GM23248 (cell line): ENCODE results near the gene ZC3H12C. TPM values are rescaled to one million over a fixed set of nuclear protein-coding genes. Genes with fewer than 3 reads are reported as not detected.
A peak's percentile ranks its signal among the peaks of the same experiment; 100 is the strongest.

Source experiments
- DNase-seq: peaks from one replicate; pipeline ENCODE4 v3.0.0-alpha.2; 2015
- H2AFZ ChIP-seq: fragments of 200-600 bp; sonication (generic); 2 replicates; pipeline ENCODE4 v1.6.1; 2016; ENCODE audit warnings: antibody characterized with exemption
- H3F3A ChIP-seq: fragments of 200-600 bp; sonication (generic); 2 replicates; pipeline ENCODE4 v1.6.1; 2016; ENCODE audit warnings: mild to moderate bottlenecking, antibody characterized with exemption, mixed run types; ENCODE audit not compliant: insufficient read depth
- H3K27ac ChIP-seq: fragments of 200-600 bp; sonication (generic); 2 replicates; pipeline ENCODE4 v1.5.1; 2016; ENCODE audit warnings: mild to moderate bottlenecking
- H3K27me3 ChIP-seq: fragments of 200-600 bp; sonication (generic); replicated peaks from 2 replicates; pipeline ENCODE4 v1.6.1; 2016; ENCODE audit warnings: mild to moderate bottlenecking; ENCODE audit not compliant: insufficient read depth
- H3K36me3 ChIP-seq: fragments of 200-600 bp; sonication (generic); 2 replicates; pipeline ENCODE4 v1.6.1; 2016; ENCODE audit warnings: low read depth, mild to moderate bottlenecking
- H3K4me1 ChIP-seq: fragments of 200-600 bp; sonication (generic); 2 replicates; pipeline ENCODE4 v1.6.1; 2016; ENCODE audit warnings: mild to moderate bottlenecking; ENCODE audit not compliant: insufficient read depth
- H3K4me2 ChIP-seq: fragments of 200-600 bp; sonication (generic); one replicate; pipeline ENCODE4 v1.6.1; 2016; ENCODE audit warnings: mild to moderate bottlenecking; ENCODE audit not compliant: unreplicated experiment
- H3K4me3 ChIP-seq: fragments of 200-600 bp; sonication (generic); 2 replicates; pipeline ENCODE4 v1.5.1; 2016; ENCODE audit warnings: mild to moderate bottlenecking
- H3K79me2 ChIP-seq: fragments of 200-600 bp; sonication (generic); 2 replicates; pipeline ENCODE4 v1.6.1; 2016; ENCODE audit warnings: mild to moderate bottlenecking; ENCODE audit not compliant: insufficient read depth
- H3K9ac ChIP-seq: fragments of 200-600 bp; sonication (generic); 2 replicates; pipeline ENCODE4 v1.6.1; 2016; ENCODE audit warnings: mild to moderate bottlenecking
- H3K9me2 ChIP-seq: fragments of 200-600 bp; sonication (generic); 2 replicates; pipeline ENCODE4 v1.6.1; 2016; ENCODE audit warnings: mixed run types, mild to moderate bottlenecking, moderate library complexity; ENCODE audit not compliant: insufficient read depth
- H3K9me3 ChIP-seq: fragments of 200-600 bp; sonication (generic); one replicate; pipeline ENCODE4 v1.6.1; 2017; ENCODE audit warnings: low read depth
- H4K20me1 ChIP-seq: fragments of 200-600 bp; sonication (generic); 2 replicates; pipeline ENCODE4 v1.6.0; 2016; ENCODE audit not compliant: insufficient read depth
- EZH2 ChIP-seq: fragments of 200-600 bp; sonication (generic); IDR thresholded peaks from 2 replicates; pipeline ENCODE4 v1.6.1; 2018; ENCODE audit warnings: antibody characterized with exemption, mild to moderate bottlenecking; ENCODE audit not compliant: insufficient read depth, poor library complexity, severe bottlenecking
- EZH2phosphoT487 ChIP-seq: fragments of 200-600 bp; sonication (generic); IDR thresholded peaks from 2 replicates; pipeline ENCODE4 v1.6.1; 2018; ENCODE audit warnings: antibody characterized with exemption, moderate library complexity, mild to moderate bottlenecking, low read depth; ENCODE audit not compliant: insufficient read depth
- WGBS, 2 experiments: methylation state at CpG; one replicate each; pipeline ENCODE4 v1.1.6; 2015 to 2017; ENCODE audit warnings: low lambda C conversion rate in 2 of 2, low coverage in 1 of 2; ENCODE audit errors: missing lambda C conversion rate in 2 of 2; 5-methylcytosine and 5-hydroxymethylcytosine counted together
- in situ Hi-C: fragments of 300-500 bp; cut with MboI; formaldehyde crosslinking; loops from 2 replicates; pipeline ENCODE4 v1.15.0; 2020
- polyA plus RNA-seq: library from polyadenylated mRNA; unstranded; fragments of >200 nt; fragmentation: Nextera tagmentation; extraction: Ambion mirVana; gene quantifications from 2 replicates; pipeline ENCODE4 v1.2.1, GENCODE V29; 2016
- total RNA-seq: library from RNA; depleted of rRNA; stranded (reverse); fragments of >200 nt; shearing (Covaris generic); gene quantifications from 2 replicates; pipeline ENCODE4 v1.2.3, GENCODE V29; 2014

Gene ZC3H12C
- total and polyA plus RNA-seq, 2 experiments from 2014 or later, result 1.4 to 5.3 TPM

DNA sequence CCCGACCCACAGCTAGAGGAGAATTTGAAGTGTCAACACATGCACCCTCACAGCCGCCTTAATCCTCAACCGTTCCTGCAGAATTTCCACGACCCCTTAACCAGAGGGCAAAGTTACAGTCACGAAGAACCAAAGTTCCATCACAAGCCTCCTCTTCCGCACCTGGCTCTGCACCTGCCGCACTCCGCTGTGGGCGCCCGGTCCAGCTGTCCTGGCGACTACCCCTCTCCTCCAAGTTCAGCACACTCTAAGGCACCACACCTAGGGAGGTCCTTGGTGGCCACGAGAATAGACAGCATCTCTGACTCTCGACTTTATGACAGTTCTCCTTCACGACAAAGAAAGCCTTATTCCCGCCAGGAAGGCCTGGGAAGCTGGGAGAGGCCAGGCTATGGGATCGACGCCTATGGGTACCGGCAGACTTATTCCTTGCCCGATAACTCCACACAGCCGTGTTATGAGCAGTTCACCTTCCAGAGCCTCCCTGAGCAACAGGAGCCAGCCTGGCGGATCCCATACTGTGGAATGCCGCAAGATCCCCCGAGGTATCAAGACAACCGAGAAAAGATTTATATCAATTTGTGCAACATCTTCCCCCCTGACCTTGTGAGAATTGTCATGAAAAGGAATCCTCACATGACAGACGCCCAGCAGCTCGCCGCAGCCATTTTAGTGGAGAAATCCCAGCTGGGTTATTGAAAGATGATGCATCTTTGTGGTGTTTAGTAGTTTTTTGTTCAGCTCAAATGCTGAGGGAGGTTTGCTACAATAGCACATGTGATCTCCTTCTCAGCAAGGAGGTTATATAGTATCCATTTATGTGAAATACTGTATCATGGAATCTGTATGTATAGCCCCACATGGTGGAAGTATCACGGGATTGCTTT lies 72.1 kb downstream of the ZC3H12C start:
- in situ Hi-C loops, result no loop called here
- no peaks in the 10 kb centered on the region for H3K9me2 ChIP-seq
- TF ChIP-seq EZH2phosphoT487 (no peak), EZH2 (no peak)

GRCh38 chr11:110168033-110168803 lies 75.0 kb downstream of the ZC3H12C start:
- H3K36me3 ChIP-seq, result 0 out of 2 replicates have a peak, but pooled peaks cover 5% of the 10 kb centered on the region
- no peak overlapping the region for H3K9ac ChIP-seq
- H3F3A ChIP-seq, result no peaks in the 10 kb centered on the region
- DNase-seq, result no peak
- no peaks in the 10 kb centered on the region for H3K9me3 ChIP-seq
- H3K27me3 ChIP-seq, result no peaks in the 10 kb centered on the region
- no peaks in the 10 kb centered on the region for H3K4me1 ChIP-seq
- no peak overlapping the region for H3K4me3 ChIP-seq
- H2AFZ ChIP-seq, result no peak overlapping the region
- H4K20me1 ChIP-seq, result no peaks in the 10 kb centered on the region
- TF ChIP-seq EZH2phosphoT487, result no peak
- no peak for TF ChIP-seq EZH2
- H3K79me2 ChIP-seq, result no peaks in the 10 kb centered on the region
- no peaks in the 10 kb centered on the region for H3K9me2 ChIP-seq
- WGBS, 2 experiments, result 87 to 93% methylated on average over 5 of the region's 5 CpGs
- H3K4me2 ChIP-seq, result no peak overlapping the region
- no peak overlapping the region for H3K27ac ChIP-seq
- in situ Hi-C loops, result no loop called here

More for the DNA sequence above, 72.1 kb downstream of the ZC3H12C start:
- Histone ChIP-seq H4K20me1 (no peaks in the 10 kb centered on the region), H3K4me3 (no peak overlapping the region), H2AFZ (no peak overlapping the region), H3K36me3 (peaks cover 12% of the 10 kb centered on the region; the same call in 1 of the 2 replicates), H3F3A (no peaks in the 10 kb centered on the region), H3K27me3 (no peaks in the 10 kb centered on the region), H3K9ac (no peak overlapping the region), H3K79me2 (no peaks in the 10 kb centered on the region), H3K9me3 (no peaks in the 10 kb centered on the region), H3K27ac (no peak overlapping the region), H3K4me2 (no peak overlapping the region), H3K4me1 (peaks cover 6% of the 10 kb centered on the region)
- WGBS, 2 experiments, result 97 to 98% methylated on average over 28 of the region's 28 CpGs
- no peak for DNase-seq

GRCh38 chr11:110169738-110170137 lies 76.5 kb downstream of the ZC3H12C start:
- Histone ChIP-seq H3K4me1 (peaks cover 6% of the 10 kb centered on the region; the same call in 1 of the 2 replicates), H3K9ac (no peak overlapping the region), H3F3A (peaks cover 11% of the 10 kb centered on the region), H3K27ac (no peak overlapping the region), H3K4me3 (no peak overlapping the region), H2AFZ (no peak overlapping the region), H3K9me2 (no peaks in the 10 kb centered on the region), H3K79me2 (no peaks in the 10 kb centered on the region), H3K27me3 (no peaks in the 10 kb centered on the region), H4K20me1 (no peaks in the 10 kb centered on the region), H3K36me3 (no peaks in the 10 kb centered on the region), H3K4me2 (no peak overlapping the region), H3K9me3 (no peaks in the 10 kb centered on the region)
- in situ Hi-C loops, result no loop called here
- TF ChIP-seq EZH2phosphoT487 (no peak), EZH2 (no peak)
- WGBS, 2 experiments, result 92 to 98% methylated on average over 2 of the region's 2 CpGs
- no peak for DNase-seq

GRCh38 chr11:110172468-110173065 lies 79.4 kb downstream of the ZC3H12C start:
- Histone ChIP-seq H2AFZ (no peak overlapping the region), H3K27me3 (no peaks in the 10 kb centered on the region), H3F3A (peaks cover 17% of the 10 kb centered on the region), H3K79me2 (no peaks in the 10 kb centered on the region), H3K4me3 (no peak overlapping the region), H3K36me3 (no peaks in the 10 kb centered on the region), H3K9me3 (no peaks in the 10 kb centered on the region), H3K27ac (no peak overlapping the region), H3K9me2 (no peaks in the 10 kb centered on the region), H3K4me1 (peaks cover 7% of the 10 kb centered on the region; the same call in 1 of the 2 replicates), H4K20me1 (no peaks in the 10 kb centered on the region), H3K4me2 (no peak overlapping the region), H3K9ac (no peak overlapping the region)
- peak; percentile 17 for DNase-seq
- TF ChIP-seq EZH2phosphoT487, result no peak
- TF ChIP-seq EZH2, result no peak
- in situ Hi-C loops, result no loop called here
- 92 to 94% methylated on average over 11 of the region's 11 CpGs for WGBS, 2 experiments
